Activated CD8-positive, alpha-beta memory T cell treated with anti-CD3 and anti-CD28 coated beads for 36 hours (primary cell): Measurements from ENCODE around the gene ELANE. TPM values are rescaled to one million over a fixed set of nuclear protein-coding genes. Genes with fewer than 3 reads are reported as not detected.

Source experiments
- CTCF ChIA-PET: fragments of 350-600 bp; sonication (Branson Sonifier 250); formaldehyde crosslinking; loops from one replicate; lab custom pipeline; 2021; ENCODE audit warnings: antibody characterized with exemption; lab: Charles Lee
- POLR2A ChIA-PET: fragments of 350-600 bp; sonication (Branson Sonifier 250); formaldehyde crosslinking; loops from one replicate; lab custom pipeline; 2021; ENCODE audit warnings: antibody characterized with exemption; lab: Charles Lee
- total RNA-seq, 2 experiments: library from RNA; stranded (reverse); gene quantifications; one replicate each; pipeline ENCODE4 v1.2.3, GENCODE V29; 2021

Gene ELANE
- not detected for total RNA-seq

DNA sequence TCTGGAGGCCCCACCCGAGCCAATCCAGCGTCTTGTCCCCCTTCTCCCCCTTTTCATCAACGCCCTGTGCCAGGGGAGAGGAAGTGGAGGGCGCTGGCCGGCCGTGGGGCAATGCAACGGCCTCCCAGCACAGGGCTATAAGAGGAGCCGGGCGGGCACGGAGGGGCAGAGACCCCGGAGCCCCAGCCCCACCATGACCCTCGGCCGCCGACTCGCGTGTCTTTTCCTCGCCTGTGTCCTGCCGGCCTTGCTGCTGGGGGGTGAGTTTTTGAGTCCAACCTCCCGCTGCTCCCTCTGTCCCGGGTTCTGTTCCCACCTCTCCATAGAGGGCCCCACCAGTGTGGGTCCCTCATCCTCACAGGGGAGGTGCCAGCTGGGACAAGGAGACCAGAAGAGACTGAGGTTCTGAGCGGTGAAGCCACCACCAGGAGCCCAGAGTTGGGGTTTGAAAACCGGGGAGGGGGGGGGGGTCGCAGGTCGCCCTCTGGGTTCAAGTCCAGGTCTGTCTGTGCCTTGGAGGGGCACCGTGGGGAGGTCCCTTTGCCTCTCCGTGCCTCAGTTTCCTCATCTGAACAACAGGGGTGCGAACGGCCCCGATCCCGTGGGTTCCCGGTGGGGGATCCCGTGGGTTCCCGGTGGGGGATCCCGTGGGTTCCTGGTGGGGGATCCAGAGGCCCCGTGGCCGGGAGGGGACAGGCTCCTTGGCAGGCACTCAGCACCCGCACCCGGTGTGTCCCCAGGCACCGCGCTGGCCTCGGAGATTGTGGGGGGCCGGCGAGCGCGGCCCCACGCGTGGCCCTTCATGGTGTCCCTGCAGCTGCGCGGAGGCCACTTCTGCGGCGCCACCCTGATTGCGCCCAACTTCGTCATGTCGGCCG lies at the start of gene ELANE:
Gene ELANE (plus strand): TSS at position 168 of the 878 bp plus-strand sequence. CDS start 26 bp downstream, at position 194.
- POLR2A ChIA-PET, result no interaction called here
- CTCF ChIA-PET, result no interaction called here

GRCh38 chr19:802498-803098 lies 49.5 kb upstream of the ELANE start:
- ChIA-PET CTCF (interaction anchor here (0.7 kb wide), 1 partner anchor 61 kb away, joined by 3 read pairs; no protein-coding TSS in a partner anchor), POLR2A (interaction anchor here (0.6 kb wide), 2 partner anchors 12 to 40 kb away, joined by 3 to 5 read pairs; no protein-coding TSS in a partner anchor)

- POLR2A ChIA-PET, result no interaction called here
- CTCF ChIA-PET, result no interaction called here
These were observed 49.0 kb upstream of the ELANE start for GRCh38 chr19:803099-803561.

DNA sequence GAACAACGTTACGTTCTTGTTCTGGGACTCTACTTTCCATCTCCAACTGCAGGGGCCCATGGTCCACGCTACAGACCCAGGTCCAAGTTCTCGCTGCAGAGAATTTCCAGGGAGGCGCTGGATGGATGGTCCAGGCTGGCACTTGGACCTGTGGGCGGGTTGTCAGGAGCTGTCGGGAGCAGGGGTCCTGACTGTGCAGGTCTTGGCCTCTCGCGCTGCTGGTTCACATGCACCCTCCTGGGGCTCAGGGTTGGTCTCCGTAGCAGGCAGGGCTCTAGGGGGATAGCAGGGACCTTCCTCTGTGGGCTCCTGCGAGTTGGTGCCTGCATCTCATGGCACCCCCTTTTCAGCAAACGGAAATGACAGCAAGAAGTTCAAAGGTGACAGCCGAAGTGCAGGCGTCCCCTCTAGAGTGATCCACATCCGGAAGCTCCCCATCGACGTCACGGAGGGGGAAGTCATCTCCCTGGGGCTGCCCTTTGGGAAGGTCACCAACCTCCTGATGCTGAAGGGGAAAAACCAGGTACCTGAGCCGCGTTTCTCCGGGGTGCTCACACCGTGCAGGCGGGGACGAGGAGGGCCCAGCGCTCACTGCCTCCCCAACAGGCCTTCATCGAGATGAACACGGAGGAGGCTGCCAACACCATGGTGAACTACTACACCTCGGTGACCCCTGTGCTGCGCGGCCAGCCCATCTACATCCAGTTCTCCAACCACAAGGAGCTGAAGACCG lies 48.3 kb upstream of the ELANE start:
- POLR2A ChIA-PET, result interaction anchor here (0.9 kb wide), 1 partner anchor 16 kb away, joined by 3 read pairs; no protein-coding TSS in a partner anchor
- CTCF ChIA-PET, result no interaction called here

GRCh38 chr19:804419-805165 lies 47.5 kb upstream of the ELANE start:
- ChIA-PET CTCF (no interaction called here), POLR2A (interaction anchor here (0.9 to 1.4 kb wide), 2 partner anchors 8 to 15 kb away, joined by 3 to 4 read pairs; partner anchors contain the start of gene PTBP1)

GRCh38 chr19:805166-805551 lies 46.9 kb upstream of the ELANE start:
- CTCF ChIA-PET, result no interaction called here
- POLR2A ChIA-PET, result interaction anchor here (0.9 to 1.4 kb wide), 2 partner anchors 9 to 14 kb away, joined by 3 to 4 read pairs; partner anchors contain the start of gene PTBP1

GRCh38 chr19:805600-806550 lies 46.2 kb upstream of the ELANE start:
- CTCF ChIA-PET, result no interaction called here
- POLR2A ChIA-PET, result interaction anchor here (1.4 kb wide), 1 partner anchor 9 kb away, joined by 4 read pairs; the partner anchor contains the start of gene PTBP1

DNA sequence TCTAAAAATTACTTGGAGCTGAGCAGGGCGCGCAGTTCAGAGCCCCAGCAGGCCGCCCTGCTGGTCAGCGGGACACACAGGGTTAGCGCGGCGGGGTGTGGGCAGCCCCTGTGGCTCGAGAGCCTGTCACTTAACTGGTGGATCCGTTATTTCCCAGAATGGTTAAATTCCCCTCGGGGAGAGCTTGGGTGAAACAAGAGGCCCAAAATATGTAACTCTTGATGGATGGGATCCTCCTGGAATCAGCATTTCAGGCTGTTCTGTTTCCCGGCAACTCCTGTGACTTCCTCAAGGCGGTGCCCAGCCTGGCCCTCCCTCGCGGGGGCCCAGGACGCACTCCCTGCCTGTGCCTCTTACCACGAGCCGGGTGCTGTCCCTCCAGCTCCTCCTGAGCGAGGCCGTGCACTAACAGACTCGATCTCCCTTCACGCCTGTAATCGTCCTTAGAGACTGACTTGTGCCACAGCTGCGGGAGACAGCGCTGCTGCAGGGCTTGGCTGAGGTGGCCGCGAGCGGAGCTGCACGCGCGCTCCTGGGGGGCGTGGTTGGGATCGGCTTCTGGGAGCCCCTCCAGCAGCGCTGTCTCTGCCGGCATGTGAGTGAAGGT lies 45.2 kb upstream of the ELANE start:
- POLR2A ChIA-PET, result no interaction called here
- CTCF ChIA-PET, result no interaction called here

GRCh38 chr19:807627-808422 lies 44.3 kb upstream of the ELANE start:
- ChIA-PET POLR2A (no interaction called here), CTCF (no interaction called here)

DNA sequence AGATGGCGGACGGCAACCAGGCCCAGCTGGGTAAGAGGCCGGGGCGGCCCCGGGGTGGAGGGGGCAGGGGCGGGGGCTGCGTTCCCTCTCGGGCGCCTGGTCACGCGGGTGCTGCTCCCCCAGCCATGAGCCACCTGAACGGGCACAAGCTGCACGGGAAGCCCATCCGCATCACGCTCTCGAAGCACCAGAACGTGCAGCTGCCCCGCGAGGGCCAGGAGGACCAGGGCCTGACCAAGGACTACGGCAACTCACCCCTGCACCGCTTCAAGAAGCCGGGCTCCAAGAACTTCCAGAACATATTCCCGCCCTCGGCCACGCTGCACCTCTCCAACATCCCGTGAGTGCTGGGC lies 43.7 kb upstream of the ELANE start:
- CTCF ChIA-PET, result no interaction called here
- POLR2A ChIA-PET, result no interaction called here

DNA sequence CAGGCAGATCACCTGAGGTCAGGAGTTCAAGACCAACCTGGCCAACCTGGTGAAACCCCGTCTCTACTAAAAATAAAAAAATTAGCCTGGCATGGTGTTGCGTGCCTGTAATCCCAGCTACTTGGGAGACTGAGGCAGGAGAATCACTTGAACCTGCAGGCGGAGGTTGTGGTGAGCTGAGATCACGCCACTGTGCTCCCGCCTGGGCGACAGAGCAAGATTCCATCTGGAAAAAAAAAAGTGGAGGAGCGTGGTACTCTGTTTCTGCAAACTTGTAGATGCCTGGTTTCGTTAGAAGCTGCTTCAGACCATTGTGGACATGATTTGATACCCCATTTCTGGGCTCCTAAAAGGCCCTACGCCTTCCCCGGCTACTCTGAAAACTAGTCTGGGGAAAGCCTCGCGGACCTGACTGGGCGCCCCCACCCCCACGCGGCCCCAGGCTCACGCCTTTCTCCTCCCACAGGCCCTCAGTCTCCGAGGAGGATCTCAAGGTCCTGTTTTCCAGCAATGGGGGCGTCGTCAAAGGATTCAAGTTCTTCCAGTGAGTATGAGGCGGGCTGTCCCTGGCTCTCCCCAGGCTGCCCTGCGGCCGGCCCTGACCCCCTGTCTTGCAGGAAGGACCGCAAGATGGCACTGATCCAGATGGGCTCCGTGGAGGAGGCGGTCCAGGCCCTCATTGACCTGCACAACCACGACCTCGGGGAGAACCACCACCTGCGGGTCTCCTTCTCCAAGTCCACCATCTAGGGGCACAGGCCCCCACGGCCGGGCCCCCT lies 41.8 kb upstream of the ELANE start:
- POLR2A ChIA-PET, result interaction anchor here (0.7 kb wide), 1 partner anchor 12 kb away, joined by 3 read pairs; no protein-coding TSS in a partner anchor
- CTCF ChIA-PET, result no interaction called here

GRCh38 chr19:810883-811489 lies 41.1 kb upstream of the ELANE start:
- POLR2A ChIA-PET, result interaction anchor here (0.6 kb wide), 1 partner anchor 157 kb away, joined by 14 read pairs; no protein-coding TSS in a partner anchor

DNA sequence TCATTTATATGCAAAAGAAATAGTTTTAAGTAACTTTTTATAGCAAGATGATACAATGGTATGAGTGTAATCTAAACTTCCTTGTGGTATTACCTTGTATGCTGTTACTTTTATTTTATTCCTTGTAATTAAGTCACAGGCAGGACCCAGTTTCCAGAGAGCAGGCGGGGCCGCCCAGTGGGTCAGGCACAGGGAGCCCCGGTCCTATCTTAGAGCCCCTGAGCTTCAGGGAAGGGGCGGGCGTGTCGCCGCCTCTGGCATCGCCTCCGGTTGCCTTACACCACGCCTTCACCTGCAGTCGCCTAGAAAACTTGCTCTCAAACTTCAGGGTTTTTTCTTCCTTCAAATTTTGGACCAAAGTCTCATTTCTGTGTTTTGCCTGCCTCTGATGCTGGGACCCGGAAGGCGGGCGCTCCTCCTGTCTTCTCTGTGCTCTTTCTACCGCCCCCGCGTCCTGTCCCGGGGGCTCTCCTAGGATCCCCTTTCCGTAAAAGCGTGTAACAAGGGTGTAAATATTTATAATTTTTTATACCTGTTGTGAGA lies 40.5 kb upstream of the ELANE start:
- ChIA-PET POLR2A (interaction anchor here (0.6 kb wide), 1 partner anchor 157 kb away, joined by 14 read pairs; no protein-coding TSS in a partner anchor), CTCF (no interaction called here)

More at GRCh38 chr19:810883-811489, 41.1 kb upstream of the ELANE start:
- CTCF ChIA-PET, result no interaction called here

- ChIA-PET CTCF (no interaction called here), POLR2A (no interaction called here)
These were observed 39.9 kb upstream of the ELANE start for GRCh38 chr19:812049-812746.
